H54 (cell line): ENCODE data around the gene LIN7A.
"Not testable (repeated sequence)": the region's sequence is repeated elsewhere in the genome, so short reads cannot be mapped to it uniquely, and the experiment has no call there.

Experiments used
- DNase-seq: peaks from one replicate; pipeline ENCODE4 v3.0.0; 2011; ENCODE audit warnings: low spot score, mixed read lengths; ENCODE audit not compliant: insufficient read length
- FAIRE-seq: peaks from 3 replicates; lab custom pipeline; 2011; peaks lifted over from hg19 to GRCh38; lab: Jason Lieb, UNC
- POLR2A ChIP-seq: IDR thresholded peaks from 2 replicates; pipeline ENCODE4 v1.6.1; 2011; ENCODE audit warnings: low read depth, mild to moderate bottlenecking, low read length

LIN7A gene

GRCh38 chr12:80894179-80894578, 43.6 kb downstream of the LIN7A start:
- FAIRE-seq, result no peak
- TF ChIP-seq POLR2A, result no peak

DNA sequence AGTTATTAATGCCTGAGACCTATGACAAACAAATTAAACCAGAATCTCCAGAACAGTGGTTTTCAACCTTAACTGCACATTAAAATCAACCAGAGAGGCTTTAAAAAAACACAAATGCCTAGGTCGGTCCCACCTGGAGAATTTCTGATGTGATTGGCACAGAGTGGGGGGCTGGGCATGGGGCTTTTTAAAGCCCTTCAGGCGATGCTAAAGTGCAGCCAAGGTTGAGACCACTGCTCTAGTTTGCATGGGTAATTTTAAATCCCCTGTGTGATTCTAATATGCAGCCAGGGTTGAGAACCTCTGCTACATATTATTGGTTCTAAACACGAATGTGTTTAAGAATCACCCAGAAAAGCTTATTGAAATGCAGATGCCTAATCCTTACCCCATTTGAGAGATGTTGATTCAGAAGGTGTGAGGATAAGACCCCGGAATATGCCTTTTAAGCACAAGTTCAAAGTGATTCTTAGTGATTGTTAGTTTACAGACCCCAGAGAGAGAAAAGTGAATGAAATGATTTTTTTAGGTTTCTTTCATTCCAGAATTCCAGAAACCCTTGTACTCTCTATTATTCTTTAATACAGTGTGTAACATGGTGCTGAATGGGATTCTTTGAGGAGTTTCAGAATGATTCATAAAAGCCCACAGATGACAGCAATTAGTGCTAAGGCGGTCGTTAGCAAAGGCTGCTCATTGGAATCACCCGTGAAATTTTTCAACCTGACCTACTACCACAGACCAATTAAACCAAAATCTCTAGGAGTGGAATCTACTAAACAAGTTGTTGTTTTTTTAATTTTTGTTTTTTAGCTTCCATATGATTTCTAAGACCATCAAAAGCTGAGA, 44.9 kb downstream of the LIN7A start:
- FAIRE-seq (no peak), DNase-seq (no peak)
- TF ChIP-seq POLR2A, result no peak

More at GRCh38 chr12:80894179-80894578, 43.6 kb downstream of the LIN7A start:
- no peak for DNase-seq

- no peak for TF ChIP-seq POLR2A
- DNase-seq (no peak), FAIRE-seq (no peak)
Measured at GRCh38 chr12:80884651-80885050, 53.1 kb downstream of the LIN7A start.

DNA sequence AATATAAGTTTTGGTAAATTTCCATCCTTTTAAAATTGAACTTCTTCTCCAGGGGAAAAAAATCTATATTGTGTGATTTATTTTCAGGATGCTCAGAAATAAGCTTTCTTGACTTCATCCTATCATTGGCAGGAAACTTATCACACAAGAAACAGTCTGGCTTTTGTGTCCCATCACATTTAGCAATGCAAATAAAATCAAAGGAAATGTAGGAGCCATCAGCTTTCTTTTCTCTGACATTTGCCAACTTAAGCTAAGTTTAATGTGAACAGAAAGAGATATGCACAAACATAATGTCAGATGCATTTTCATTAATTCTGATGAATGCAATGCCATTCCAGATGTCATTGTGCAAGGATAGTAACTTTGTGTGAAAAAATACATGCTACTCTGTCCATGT, 56.6 kb downstream of the LIN7A start:
- DNase-seq (no peak), FAIRE-seq (no peak)
- no peak for TF ChIP-seq POLR2A

- FAIRE-seq, DNase-seq: not testable (repeated sequence)
Measured at GRCh38 chr12:80878452-80878851, 59.3 kb downstream of the LIN7A start.

DNA sequence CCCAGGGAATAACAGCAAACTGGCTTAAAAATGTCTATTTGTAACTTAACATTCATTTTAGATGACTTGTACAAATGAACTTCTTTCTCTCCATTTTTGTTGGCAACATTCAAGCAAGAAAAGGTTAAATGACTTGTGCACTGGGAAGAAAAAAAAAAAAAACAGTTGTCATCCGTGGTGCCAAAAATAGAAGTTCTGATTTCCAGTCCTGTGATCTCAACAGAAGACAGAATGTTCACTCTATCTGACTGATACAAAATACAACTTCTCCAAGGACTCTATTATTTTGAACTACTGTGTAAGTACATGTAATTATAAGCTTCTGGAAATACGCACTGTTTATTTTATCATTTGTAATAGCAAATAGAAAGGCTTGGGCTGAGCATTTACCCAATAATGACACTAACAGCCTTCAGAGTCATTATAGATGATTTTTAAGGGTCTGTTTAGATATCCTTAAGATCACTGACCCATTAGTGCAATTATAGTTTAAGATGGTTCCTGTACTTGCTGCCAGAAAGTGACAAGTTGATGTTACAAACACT, 59.9 kb downstream of the LIN7A start:
- TF ChIP-seq POLR2A, result no peak
- DNase-seq (no peak), FAIRE-seq (no peak)

- no peak for TF ChIP-seq POLR2A
- FAIRE-seq (no peak), DNase-seq (no peak)
Measured at GRCh38 chr12:80872053-80872452, 65.7 kb downstream of the LIN7A start.

DNA sequence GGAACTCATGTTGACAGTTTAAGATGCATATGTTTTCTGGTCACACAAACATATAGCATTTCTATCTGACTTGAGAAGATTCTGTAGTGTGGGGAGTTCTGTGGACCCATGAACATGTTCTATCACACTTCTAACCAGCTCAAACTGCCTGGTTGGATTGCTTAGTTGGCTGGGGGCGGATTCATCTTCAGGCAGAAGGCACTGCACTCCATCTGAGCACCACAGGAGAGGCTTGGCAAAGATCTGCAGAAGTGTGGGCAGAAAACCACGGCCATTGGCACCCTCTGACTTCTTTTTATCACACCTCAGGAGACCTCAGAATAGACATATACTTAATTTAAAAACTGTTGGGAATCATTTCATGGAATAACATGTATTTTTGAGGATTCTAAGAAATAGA, 68.5 kb downstream of the LIN7A start:
- DNase-seq (no peak), FAIRE-seq (no peak)
- TF ChIP-seq POLR2A, result no peak

GRCh38 chr12:80868576-80868975, 69.2 kb downstream of the LIN7A start:
- FAIRE-seq, result no peak
- no peak for TF ChIP-seq POLR2A
- no peak for DNase-seq

DNA sequence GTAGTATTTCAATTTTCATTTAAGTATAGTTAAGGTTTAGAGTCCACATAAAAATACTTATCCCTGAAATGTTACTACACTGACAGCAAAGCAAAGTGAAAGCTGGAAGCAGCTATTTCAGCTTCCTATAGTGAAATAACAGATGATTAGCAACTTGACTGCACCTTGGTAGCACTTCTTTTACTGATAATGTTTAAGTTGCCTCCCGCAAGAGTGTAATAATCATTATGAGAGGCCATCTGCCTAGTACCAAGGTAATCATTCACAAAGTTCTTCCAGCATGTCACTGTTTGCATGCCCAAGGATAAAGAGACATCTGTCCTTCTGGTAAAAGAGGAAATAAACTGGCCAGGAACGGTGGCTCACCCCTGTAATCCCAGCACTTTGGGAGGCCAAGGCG, 69.8 kb downstream of the LIN7A start:
- FAIRE-seq, result no peak
- no peak for TF ChIP-seq POLR2A
- DNase-seq, result no peak

GRCh38 chr12:80864046-80864735, 73.5 kb downstream of the LIN7A start:
- TF ChIP-seq POLR2A, result no peak
- FAIRE-seq (no peak), DNase-seq (no peak)

DNA sequence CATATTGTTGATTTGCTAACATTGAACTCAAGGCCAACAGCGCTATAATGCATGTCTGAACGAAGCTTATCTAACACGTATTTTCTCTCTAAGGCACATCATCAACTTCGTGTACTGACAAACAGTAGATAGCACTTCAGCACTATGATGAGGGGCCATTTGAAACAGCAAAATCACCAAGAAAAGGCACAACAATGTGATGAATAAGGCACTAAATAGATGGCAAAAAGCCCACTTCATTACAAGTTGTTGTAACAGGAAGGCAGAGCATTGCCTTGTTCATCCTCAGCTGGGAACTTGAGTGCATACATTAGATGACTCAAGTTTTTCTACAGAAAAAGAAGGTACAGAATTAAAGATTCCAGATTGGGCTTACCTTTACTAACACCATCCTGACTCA, 75.2 kb downstream of the LIN7A start:
- FAIRE-seq, result peak; percentile 11
- DNase-seq, result no peak
- no peak for TF ChIP-seq POLR2A

GRCh38 chr12:80861641-80862378, 75.9 kb downstream of the LIN7A start:
- no peak for TF ChIP-seq POLR2A
- FAIRE-seq (peak; percentile 65), DNase-seq (no peak)

DNA sequence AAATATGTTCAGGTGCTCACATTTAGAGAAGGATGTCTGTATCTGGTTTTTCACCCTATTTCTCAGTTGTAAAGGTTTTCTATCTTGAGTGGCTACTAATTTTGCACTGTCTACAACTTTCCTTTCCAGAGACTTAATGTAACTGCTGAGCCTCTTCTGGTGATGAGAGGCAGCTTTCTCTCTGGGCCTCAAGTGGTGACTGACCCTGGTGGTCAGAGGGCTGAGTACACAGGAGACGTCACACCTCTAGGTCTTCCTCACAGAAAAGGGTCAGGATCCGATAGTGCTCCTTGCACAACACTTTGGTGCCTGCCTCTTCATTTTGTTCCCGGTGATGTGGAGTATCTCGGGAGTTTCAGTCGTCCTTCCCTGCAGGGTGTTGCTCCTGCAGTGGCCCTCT, 76.8 kb downstream of the LIN7A start:
- DNase-seq, result no peak
- TF ChIP-seq POLR2A, result no peak
- no peak for FAIRE-seq
